IPS DF 4.7 (cell line): ENCODE data around the gene CBFA2T3.

ENCODE experiments used
- DNase-seq: peaks from one replicate; pipeline ENCODE4 v3.0.0-alpha.2; 2013; ENCODE audit warnings: low spot score; ENCODE audit errors: extremely low read depth

CBFA2T3 gene

DNA sequence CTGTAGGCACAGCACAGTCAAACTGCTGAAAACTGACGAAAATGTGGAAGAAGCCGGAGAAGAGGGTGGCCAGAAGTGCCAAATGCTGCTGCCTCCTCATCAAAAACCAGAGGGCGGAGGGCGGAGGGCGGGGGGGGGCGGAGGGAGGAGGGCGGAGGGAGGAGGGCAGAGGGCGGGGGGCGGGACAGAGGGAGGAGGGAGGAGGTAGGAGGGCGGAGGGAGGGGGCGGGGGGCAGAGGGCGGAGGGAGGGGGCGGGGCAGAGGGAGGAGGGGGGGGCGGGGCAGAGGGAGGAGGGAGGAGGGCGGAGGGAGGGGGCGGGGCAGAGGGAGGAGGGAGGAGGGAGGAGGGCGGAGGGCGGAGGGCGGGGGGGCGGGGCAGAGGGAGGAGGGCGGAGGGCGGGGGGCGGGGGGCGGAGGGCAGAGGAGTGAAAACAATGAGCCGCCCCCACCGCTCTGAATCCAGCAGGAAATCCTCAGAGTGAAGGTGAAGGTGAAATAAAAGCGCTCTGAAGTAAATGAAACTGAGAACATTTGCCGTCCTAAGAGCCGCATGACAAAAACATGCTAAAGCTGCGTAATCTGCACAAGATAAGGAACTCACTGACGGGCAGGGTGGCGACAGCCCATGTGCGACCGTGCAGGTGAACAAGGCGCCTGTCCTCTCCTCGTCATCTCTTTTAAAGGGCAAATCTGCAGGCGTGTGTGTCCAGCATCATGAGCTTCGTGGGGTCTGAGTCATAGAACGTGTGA is 22.6 kb upstream of the CBFA2T3 start:
- no peak for DNase-seq

- no peak for DNase-seq
Observed at GRCh38 chr16:88995746-88996535, 18.9 kb upstream of the CBFA2T3 start.

- DNase-seq = no peak
Observed at GRCh38 chr16:88995194-88995593, 18.2 kb upstream of the CBFA2T3 start.

DNA sequence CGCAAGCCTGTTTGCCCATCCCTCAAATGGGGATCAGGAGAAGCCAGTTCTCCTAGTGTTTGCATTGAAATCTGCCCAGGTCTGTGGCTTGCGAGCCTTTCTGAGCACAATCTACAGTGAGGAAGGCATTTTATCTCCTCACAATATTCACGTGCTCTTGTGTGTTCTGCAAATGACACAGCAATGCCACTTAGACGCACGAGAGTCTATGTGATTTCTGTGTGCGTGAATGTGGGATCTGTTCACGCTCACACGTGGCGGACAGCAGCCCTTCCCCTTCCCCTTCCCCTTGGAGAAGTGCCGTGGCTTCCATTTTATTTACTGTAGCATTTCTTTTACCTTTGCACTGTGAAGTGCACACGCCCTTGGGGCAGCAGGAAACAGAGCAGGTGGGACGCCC is 17.7 kb upstream of the CBFA2T3 start:
- DNase-seq = no peak

DNA sequence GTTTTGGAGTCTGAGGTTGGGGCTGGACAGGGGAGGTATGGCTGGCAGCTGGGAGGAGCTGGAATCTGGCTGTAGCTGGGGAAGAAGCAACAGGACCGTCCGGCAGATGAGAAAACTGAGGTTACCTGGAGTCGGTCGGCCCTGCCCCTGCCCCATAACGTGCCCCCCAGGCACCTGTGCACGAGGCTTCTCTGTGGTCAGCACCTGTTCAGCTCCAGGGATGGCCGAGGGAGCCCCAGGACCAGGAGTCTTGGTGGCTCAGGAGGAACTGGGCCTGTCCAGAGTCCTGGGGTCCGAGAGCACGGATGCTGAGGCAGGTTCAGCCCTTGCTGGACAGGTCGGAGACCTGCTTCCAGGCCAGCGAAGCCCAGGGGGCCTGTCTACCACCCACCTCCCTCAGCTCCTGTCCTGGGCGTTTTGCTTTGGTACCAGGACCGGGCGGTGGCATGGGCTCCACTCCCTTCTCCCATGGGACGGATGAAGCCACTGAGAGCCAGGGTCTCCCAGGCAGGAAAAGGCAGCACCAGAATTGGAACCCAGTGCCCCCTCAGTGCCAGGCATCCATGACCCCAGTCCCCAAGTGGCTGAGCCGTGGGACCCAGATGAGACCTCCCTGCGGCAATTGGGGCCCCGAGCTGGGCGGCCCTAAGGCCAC is 17.1 kb upstream of the CBFA2T3 start:
- DNase-seq = no peak

- DNase-seq = no peak
Observed at GRCh38 chr16:88993166-88993761, 16.3 kb upstream of the CBFA2T3 start.

DNA sequence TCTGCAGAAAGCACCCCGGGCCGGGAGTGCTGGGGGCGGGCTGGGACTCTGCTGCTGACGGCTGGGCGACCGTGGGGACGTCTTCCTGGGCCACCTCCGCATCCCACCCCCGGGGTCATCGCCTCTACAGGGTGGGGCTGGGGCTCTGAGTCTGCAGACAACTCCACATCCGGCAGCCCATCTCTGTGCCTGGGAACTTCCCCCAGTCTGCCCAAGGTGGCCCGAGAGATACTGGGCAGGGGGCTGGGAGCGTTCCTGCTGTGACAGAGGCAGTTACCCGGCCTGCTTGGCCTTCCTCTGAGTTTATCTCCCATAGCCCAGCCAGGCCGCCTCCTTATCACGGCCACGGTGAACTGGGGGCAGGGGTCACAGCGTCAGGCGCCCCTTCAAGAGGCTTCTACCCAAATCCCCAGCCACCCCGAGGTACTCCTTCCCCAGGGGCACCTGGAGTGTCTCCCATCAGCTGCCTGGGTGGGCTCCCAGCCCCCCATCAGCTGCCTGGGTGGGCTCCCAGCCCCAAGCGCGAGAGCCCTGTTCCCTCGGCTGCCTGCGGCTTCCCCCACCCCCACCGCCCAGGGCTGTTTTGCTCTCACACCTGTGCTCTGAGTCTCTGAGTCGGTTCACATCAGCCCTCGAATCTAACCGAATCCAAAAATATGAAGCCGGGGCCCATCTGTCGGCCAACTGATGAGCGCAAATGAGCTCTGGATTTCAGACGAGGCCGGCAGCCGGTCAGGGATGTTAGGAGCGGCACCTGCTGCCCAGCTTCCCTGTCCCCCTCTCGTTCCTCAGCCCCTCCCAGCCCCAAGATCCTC is 15.6 kb upstream of the CBFA2T3 start:
- DNase-seq = no peak

DNA sequence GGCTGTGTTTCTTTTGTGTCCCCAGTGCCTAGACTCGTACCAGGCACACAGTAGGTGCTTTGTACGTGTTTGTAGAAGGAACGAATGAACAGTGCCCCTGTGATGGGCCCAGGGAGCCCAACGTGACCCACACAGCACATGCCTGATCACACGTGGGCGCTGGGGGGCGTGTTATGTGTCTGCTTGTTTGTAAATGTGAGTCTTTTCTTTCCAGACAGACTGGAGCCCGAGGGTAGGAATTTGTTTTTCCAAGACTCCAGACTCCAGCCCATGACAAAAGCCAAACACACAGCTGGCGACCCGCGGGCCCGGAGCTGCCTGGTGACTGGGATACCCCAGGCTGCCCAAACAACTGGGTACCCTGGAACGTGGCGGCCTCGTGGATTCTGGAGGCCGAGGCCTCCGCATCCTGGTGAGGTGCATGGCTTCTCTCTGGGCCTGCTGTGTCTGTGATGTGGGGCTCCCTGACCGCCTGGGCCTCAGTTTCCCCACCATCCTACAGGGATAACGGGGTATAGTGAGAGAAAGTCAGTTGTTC is 14.9 kb upstream of the CBFA2T3 start:
- no peak for DNase-seq

DNA sequence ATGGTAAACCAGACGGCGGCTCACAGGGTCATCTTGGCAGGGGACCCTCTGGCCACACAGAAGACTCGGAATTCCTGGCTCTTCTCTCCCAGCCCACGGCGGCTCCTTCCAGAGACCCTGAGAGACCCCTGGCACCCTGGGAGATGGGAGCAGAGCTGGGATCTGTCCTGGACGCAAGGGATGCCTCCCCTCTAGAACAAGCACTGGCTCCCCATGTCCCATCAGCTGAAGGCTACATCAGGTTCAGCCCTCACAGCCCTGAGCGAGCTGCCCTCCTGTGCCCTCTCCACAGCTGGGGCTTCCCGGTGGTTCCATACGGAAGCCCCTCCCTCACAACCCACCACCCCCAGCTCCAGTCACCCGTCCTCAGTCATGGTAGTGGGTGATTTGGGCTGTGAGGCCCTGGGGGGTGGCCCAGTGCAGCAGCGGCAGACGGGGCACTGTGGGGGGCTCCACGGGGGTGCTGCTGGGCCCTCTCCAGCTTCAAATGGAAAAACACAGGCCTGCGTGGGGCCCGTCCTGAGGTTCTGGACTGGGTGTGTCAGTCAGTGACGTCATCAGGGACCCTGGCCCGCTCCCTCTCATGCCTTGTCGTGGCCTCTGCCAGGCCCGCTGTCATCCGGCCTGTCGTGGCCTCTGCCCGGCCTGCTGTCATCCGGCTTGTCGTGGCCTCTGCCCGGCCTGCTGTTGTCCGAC is 13.0 kb upstream of the CBFA2T3 start:
- DNase-seq = no peak

GRCh38 chr16:88988980-88989811 is 12.2 kb upstream of the CBFA2T3 start:
- DNase-seq = no peak

DNA sequence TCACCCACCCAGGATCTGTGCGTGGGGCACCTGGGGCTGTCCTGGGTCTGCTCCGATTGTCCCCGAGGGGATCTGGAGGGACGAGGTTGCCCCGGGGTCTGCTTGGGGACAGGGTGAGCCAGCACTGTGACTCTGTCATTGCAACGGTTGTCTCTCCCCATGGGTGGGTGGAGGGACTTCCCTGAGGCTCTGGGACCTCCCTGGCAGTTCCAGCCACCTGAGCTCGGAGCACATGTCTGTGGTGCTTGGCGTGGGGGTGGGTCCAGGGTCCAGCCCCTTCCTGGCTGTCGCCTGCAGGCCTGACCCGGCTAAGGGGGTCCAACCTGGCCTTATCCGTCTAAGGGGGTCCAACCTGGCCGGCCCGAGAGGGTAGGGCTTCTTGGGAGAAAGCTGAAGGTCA is 8.5 kb upstream of the CBFA2T3 start:
- no peak for DNase-seq

DNA sequence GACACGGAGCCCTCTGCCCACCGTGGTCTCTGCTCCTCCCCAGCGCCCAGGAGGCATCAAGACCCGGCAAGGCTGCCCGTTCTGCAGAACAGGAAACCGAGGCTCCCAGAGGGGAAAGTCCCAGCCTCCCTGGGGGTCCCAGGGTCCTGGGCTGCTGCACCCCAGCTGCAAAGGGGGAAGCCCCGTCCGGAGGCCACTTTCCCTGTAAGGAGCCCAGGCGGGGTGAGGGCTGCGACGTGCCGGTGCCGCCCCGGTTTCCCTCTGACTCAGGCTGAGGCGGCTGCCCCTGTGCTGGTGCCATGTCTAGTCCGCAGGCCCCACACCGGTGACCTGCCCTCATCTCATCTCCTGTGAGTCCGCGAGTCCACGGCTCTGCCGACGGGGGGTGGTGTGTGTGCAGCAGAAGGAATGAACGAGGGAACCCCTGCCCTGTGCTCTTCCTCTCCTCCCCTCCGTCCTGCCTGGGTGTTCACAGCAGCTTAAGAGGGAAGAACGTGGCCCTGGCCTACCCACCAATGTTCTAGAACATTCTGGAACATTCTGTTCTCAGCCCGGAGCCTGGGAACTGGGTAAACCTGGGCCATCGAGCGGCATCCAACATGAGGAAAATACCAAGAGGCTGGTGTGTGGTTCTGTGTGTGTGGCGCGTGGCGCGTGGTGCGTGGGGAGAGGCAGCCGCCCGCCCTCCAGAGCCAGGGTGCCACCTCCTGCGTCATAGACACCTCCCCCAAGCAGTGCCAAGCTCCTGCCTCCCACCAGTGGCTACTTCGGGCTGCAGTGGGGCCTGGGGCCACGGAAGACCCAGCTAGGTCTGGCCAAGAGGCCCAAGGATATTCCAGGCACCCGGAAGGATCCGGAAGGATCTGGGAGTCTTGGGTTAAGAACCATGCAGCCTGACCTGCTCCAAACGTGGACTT is 7.0 kb upstream of the CBFA2T3 start:
- no peak for DNase-seq

GRCh38 chr16:88983165-88983564 is 6.2 kb upstream of the CBFA2T3 start:
- DNase-seq = no peak

- DNase-seq = no peak
Observed at GRCh38 chr16:88982286-88983084, 5.5 kb upstream of the CBFA2T3 start.

- DNase-seq = no peak
Observed at GRCh38 chr16:88979353-88980015, 2.5 kb upstream of the CBFA2T3 start.

DNA sequence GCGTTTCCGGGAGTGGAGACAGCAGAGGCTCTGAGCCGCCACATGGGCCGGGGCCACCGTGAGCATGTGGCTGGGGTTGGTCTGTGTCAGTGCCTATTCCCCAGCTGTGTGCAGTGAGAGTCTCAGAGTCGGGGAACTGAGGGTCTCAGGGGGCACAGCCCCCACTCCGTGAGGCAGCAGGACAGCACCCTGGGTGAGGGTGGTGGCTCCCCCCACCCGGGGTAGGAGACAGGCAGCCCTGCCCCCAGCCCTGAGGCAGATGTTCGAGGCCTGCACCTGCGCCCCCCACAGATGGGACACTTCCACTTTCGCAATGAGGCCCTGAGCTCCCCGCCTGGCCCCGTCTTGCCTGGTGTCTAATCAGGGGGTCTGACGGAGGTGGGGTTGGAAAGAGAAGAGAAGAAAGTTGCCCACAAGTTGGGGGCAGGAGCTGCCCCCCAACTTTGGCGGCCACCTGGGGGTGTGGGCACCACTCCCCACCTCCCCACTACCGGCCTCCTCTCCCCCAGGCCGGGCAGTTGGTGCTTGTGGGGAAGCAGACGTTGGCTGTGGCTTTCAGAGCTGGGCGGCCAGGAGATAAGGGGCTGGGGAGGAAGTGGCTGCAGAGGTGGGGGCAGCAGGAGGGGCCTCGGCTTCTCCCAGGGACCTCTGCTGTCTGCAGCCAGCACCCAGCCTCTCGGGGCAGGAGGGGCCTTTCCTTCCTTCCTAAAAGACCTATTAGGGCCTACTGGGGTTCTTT is 1.8 kb upstream of the CBFA2T3 start:
- DNase-seq = no peak
